PC-3 (cell line): ENCODE results near the gene XPA.

ENCODE experiments used
- CTCF ChIP-seq: fragments of 300-600 bp; sonication (generic); conservative IDR thresholded peaks from 2 replicates; pipeline ENCODE4 v1.5.1; 2017; ENCODE audit warnings: antibody characterized with exemption, low read depth, mild to moderate bottlenecking, low read length
- EZH2 ChIP-seq: fragments of 300-600 bp; sonication (generic); IDR thresholded peaks from one replicate; pipeline ENCODE4 v1.6.1; 2017; ENCODE audit warnings: antibody characterized with exemption, mild to moderate bottlenecking, low read length; ENCODE audit not compliant: unreplicated experiment
- EZH2phosphoT487 ChIP-seq: fragments of 300-600 bp; sonication (generic); IDR thresholded peaks from 2 replicates; pipeline ENCODE4 v1.6.1; 2018; ENCODE audit warnings: mild to moderate bottlenecking, antibody characterized with exemption, low read length, borderline replicate concordance

GRCh38 chr9:97704345-97704677 is 7.2 kb upstream of the XPA start:
- TF ChIP-seq CTCF (no peak), EZH2phosphoT487 (no peak), EZH2 (no peak)
